Lower leg skin (tissue), 4 donors: ENCODE measurements around the gene EEF2. TPM values are rescaled to one million over a fixed set of nuclear protein-coding genes. Genes with fewer than 3 reads are reported as not detected.

ENCODE experiments used
- DNase-seq, 2 donors: peaks; one replicate each; pipeline ENCODE4 v3.0.0-alpha.2; 2019; ENCODE audit warnings: low spot score in 2 of 2
- H3K4me3 ChIP-seq: fragments of 200-600 bp; sonication (generic); 2 replicates; pipeline ENCODE4 v1.5.1; 2017; ENCODE audit warnings: mild to moderate bottlenecking, low read depth; ENCODE audit not compliant: poor library complexity, severe bottlenecking
- POLR2A ChIP-seq, 2 donors: fragments of 450-650 bp; IDR thresholded peaks; one replicate each; pipeline ENCODE4 v1.6.1; 2016 to 2017; ENCODE audit warnings: antibody characterized with exemption in 2 of 2, mild to moderate bottlenecking in 1 of 2, moderate library complexity in 1 of 2
- WGBS, 2 donors: methylation state at CpG; one replicate each; pipeline ENCODE4 v1.1.5; 2018; 5-methylcytosine and 5-hydroxymethylcytosine counted together
- intact Hi-C: fragments of 100-400 bp; cut with DNase I; formaldehyde crosslinking; loops from one replicate; pipeline ENCODE4 v1.15.0; 2023; ENCODE audit warnings: low total_unique reads
- total RNA-seq, 4 donors: library from RNA; depleted of rRNA; stranded (reverse); fragments of >200 nt; gene quantifications; one replicate each; pipeline ENCODE4 v1.1.0, GENCODE V29; 2016
- TF ChIP-seq, protein P1 (sequence below), 3 donors: fragments of 450-650 bp; IDR thresholded peaks; one replicate each; pipeline ENCODE4 v1.5.1; 2016; ENCODE audit warnings: antibody characterized with exemption in 3 of 3, mild to moderate bottlenecking in 3 of 3, moderate library complexity in 2 of 3

The EEF2 gene
- total RNA-seq, 4 donors from 2014 or later, result 2,068 to 2,517 (median 2,443) TPM

DNA sequence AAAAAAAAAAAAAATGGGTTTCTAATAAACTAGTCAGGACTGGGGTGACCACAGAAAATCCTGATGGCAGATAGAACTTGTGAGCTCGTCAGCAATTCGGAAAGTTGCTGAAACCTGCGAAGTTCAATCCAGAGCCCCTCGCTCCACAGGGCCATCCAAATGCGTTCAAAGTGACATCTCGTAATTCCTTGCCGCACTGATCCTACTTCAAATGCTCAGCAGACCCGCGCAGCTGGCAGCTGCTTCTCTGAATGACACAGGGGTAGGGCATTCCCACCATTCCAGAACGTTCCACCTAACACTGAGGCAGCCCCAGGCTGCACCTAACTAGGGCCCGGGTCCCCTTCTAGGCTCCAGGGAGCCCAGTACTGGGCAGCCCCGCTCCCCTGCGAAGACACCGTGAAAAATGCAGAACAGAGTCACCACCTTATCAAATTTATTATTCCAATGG is 9.6 kb downstream of the EEF2 start:
- 80 to 81% methylated on average over 14 of the region's 14 CpGs for WGBS, 2 donors
- H3K4me3 ChIP-seq, result no peak overlapping the region
- no peak for DNase-seq
- intact Hi-C loops, result no loop called here
- TF ChIP-seq, protein P1, sequence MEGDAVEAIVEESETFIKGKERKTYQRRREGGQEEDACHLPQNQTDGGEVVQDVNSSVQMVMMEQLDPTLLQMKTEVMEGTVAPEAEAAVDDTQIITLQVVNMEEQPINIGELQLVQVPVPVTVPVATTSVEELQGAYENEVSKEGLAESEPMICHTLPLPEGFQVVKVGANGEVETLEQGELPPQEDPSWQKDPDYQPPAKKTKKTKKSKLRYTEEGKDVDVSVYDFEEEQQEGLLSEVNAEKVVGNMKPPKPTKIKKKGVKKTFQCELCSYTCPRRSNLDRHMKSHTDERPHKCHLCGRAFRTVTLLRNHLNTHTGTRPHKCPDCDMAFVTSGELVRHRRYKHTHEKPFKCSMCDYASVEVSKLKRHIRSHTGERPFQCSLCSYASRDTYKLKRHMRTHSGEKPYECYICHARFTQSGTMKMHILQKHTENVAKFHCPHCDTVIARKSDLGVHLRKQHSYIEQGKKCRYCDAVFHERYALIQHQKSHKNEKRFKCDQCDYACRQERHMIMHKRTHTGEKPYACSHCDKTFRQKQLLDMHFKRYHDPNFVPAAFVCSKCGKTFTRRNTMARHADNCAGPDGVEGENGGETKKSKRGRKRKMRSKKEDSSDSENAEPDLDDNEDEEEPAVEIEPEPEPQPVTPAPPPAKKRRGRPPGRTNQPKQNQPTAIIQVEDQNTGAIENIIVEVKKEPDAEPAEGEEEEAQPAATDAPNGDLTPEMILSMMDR (IDR thresholded peaks at IDR 0.05), result no peak
- TF ChIP-seq POLR2A (IDR thresholded peaks at IDR 0.05), result no peak

DNA sequence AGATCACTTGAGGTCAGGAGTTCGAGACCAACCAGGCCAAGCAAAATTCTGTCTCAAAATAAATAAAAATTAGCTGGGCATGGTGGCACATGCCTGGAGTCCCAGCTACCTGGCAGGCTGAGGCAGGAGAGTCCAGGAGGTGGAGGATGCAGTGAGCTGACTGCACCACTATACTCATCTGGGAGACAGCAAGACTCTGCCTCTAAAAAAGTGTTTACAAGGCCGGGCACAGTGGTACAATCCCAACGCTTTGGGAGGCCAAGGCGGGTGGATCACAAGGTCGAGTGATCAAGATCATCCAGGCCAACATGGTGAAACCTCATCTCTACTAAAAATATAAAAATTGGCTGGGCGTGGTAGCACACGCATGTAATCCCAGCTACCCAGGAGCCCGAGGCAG is 10.1 kb downstream of the EEF2 start:
- no peak overlapping the region for H3K4me3 ChIP-seq
- DNase-seq, result no peak
- intact Hi-C loops, result no loop called here
- WGBS, 2 donors, result 70 to 88% methylated on average over 8 of the region's 8 CpGs
- TF ChIP-seq, protein P1 (IDR thresholded peaks at IDR 0.05), result no peak

DNA sequence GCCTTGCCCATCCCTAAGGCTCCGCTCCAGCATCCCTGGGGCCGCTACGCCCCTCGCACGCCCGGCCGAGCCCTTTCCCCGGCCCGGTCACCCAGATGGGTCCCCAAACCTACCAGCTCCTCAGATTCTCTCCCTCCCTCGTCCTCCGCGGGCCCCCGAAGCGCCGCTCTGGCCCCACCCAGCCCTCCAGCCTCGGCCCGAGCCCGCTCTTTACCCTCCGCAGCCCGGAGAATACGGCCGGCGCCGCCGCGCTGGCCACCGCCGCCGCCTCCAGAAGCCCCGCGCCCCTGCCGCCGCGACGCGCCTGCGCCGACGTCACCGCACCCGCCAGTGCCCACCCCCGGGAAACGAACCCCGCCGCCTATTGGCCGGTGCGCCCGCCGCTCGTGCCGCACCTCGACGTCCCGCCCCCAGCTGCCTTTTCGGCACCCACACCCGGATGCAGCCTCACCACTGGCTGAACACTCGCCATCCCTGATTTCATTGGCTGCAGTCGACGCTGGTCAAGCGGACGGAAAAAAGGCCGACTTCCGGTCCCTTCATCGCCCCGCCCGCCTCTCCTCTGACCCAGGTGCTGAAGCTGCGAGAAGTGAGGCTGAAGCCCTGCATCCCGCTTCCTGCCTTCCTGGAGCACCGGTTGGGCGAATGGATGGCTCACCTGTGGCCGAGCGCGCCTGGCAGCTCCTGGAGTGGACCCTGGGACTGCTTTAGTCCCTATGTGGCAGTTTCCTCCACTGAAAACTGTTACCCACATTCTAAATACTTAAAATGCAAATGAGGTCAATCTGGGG is 14.3 kb downstream of the EEF2 start, which contains the start of gene DAPK3:
Gene DAPK3 (minus strand): TSS at position 292 of the 791 bp plus-strand sequence. CDS start 1,364 bp downstream, outside the sequence.
- TF ChIP-seq, protein P1 (IDR thresholded peaks at IDR 0.05), result no peak
- TF ChIP-seq POLR2A (IDR thresholded peaks at IDR 0.05), result peak in 1 of 2 donors; percentile 65
- peak within 1 kb of the TSS; percentile 97 for H3K4me3 ChIP-seq
- peak; percentile 96 to 99 for DNase-seq
- WGBS, 2 donors, result 1% methylated on average over 41 to 70 of the region's 73 CpGs
- intact Hi-C loops, result no loop called here

DNA sequence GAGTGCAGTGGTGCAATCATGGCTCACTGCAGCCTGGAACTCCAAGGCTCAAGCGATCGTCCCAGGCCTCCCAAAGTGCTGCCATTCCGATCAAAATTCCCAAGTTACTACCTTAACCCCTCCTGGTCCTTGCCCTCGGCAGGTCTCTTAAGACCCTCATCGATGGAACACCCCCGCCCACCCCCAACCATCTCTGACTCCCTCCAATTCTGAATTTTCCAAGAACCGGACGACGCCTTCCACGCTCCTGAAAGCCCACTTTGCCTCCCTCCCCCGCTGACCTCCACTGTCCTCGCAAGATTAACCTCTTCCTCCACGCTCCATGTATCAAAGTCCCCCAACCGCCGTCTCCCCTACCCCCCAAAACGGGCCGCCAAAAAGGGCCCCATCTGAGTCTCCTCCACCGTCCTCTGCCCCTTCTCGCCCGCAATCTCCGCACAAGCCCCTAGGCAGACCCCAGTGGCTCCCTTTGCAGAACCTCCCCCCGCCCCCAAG is 14.9 kb downstream of the EEF2 start:
- WGBS, 2 donors, result 1% methylated on average over 21 to 22 of the region's 22 CpGs
- peak in 1 of 2 donors; percentile 29 for DNase-seq

GRCh38 chr19:3969435-3970312 is 15.6 kb downstream of the EEF2 start:
- DNase-seq, result peak in 1 of 2 donors; percentile 31
- intact Hi-C loops, result no loop called here
- 10 to 15% methylated on average over 23 of the region's 23 CpGs for WGBS, 2 donors
- H3K4me3 ChIP-seq, result peak overlapping the region; percentile 97
- TF ChIP-seq POLR2A (IDR thresholded peaks at IDR 0.05), result no peak
- TF ChIP-seq, protein P1 (IDR thresholded peaks at IDR 0.05), result no peak

More for the DNA sequence above, 14.9 kb downstream of the EEF2 start:
- H3K4me3 ChIP-seq, result peak overlapping the region; percentile 97
- intact Hi-C loops, result no loop called here
- TF ChIP-seq, protein P1 (IDR thresholded peaks at IDR 0.05), result no peak
- no peak for TF ChIP-seq POLR2A (IDR thresholded peaks at IDR 0.05)
